ENCODE measurements around the gene ZNF628.
A peak's percentile ranks its signal among the peaks of the same experiment; 100 is the strongest.

ZNF628 gene

DNA sequence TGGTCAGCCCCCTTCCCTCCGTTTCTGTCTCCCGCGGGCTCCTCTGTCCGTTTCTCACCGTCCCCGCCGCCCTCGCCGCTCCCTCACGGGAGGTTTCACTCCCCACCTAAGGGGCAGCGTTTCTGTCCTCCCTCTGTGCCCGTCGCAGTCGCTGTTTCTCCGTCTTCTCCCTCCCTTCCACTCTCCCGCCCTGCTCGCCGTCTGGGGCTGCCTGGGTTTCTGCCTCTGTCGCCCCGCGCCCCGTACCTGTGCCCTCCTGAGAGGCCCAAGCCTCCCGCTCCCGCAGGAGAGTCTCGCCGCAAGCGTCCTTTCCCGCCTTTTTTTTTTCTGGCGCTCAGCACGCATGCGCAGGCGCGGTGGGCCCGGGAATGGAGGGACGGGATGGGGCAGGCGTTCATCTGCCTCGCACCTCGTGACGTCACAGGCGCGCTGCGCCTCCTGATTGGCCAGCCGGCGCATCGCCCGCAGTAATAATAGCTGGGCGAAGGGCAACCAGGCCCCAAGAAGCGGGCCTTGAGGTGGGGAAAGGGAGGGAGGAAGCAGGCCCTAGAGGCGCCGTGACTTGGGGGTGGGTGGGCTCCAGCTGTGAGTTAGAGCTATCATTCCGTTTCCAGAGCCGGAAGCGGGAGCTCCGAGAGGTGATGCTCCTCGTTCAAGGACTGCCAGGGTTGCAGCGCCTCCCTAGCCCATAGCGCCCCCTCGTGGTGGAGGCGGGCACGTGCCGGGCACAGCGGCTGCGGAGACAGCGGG is 27.3 kb downstream of the ZNF628 start (continued):
- TF ChIP-seq, protein P1, sequence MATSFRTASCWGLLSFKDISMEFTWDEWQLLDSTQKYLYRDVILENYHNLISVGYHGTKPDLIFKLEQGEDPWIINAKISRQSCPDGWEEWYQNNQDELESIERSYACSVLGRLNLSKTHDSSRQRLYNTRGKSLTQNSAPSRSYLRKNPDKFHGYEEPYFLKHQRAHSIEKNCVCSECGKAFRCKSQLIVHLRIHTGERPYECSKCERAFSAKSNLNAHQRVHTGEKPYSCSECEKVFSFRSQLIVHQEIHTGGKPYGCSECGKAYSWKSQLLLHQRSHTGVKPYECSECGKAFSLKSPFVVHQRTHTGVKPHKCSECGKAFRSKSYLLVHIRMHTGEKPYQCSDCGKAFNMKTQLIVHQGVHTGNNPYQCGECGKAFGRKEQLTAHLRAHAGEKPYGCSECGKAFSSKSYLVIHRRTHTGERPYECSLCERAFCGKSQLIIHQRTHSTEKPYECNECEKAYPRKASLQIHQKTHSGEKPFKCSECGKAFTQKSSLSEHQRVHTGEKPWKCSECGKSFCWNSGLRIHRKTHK (tag by site-specific recombination; IDR thresholded peaks at IDR 0.05) = no peak
- TF ChIP-seq ZNF184 (tag by site-specific recombination; IDR thresholded peaks at IDR 0.05) (no peak), ZNF426 (tag by site-specific recombination; IDR thresholded peaks at IDR 0.05) (no peak), ZNF654 (tag by site-specific recombination; IDR thresholded peaks at IDR 0.05; ENCODE audit: low read depth) (peak; percentile 73), GLI4 (tag by site-specific recombination; IDR thresholded peaks at IDR 0.05) (peak; percentile 89), YY1 (tag by site-specific recombination; IDR thresholded peaks at IDR 0.05) (no peak), ZBTB48 (tag by site-specific recombination; IDR thresholded peaks at IDR 0.05) (no peak), ZNF548 (tag by site-specific recombination; IDR thresholded peaks at IDR 0.05) (no peak), ZBTB21 (tag by site-specific recombination; IDR thresholded peaks at IDR 0.05) (peak; percentile 82), ZNF175 (tag by site-specific recombination; IDR thresholded peaks at IDR 0.05) (no peak), ZNF433 (tag by site-specific recombination; IDR thresholded peaks at IDR 0.05; ENCODE audit: low read depth) (no peak), ZNF768 (tag by site-specific recombination; IDR thresholded peaks at IDR 0.05) (no peak), ZNF549 (tag by site-specific recombination; IDR thresholded peaks at IDR 0.05) (no peak), ZNF677 (tag by site-specific recombination; IDR thresholded peaks at IDR 0.05) (no peak), ZNF776 (tag by site-specific recombination; IDR thresholded peaks at IDR 0.05; ENCODE audit: borderline replicate concordance) (no peak), ZNF146 (tag by site-specific recombination; IDR thresholded peaks at IDR 0.05) (no peak), GLI2 (tag by site-specific recombination; IDR thresholded peaks at IDR 0.05; ENCODE audit: borderline replicate concordance, low read depth) (no peak), ZNF23 (tag by site-specific recombination; IDR thresholded peaks at IDR 0.05; ENCODE audit: borderline replicate concordance) (no peak), ZFP37 (tag by site-specific recombination; IDR thresholded peaks at IDR 0.05) (no peak), MZF1 (tag by site-specific recombination; IDR thresholded peaks at IDR 0.05; ENCODE audit: borderline replicate concordance) (no peak; the same call in 1 of the 2 replicates), ZNF19 (tag by site-specific recombination; IDR thresholded peaks at IDR 0.05; ENCODE audit: low read depth) (no peak), ZNF747 (tag by site-specific recombination; IDR thresholded peaks at IDR 0.05) (no peak), ZNF266 (tag by site-specific recombination; IDR thresholded peaks at IDR 0.05; ENCODE audit: low read depth) (no peak), TRIM28 (IDR thresholded peaks at IDR 0.05; ENCODE audit: borderline replicate concordance, low read length) (no peak)
- TF ChIP-seq, protein P2, sequence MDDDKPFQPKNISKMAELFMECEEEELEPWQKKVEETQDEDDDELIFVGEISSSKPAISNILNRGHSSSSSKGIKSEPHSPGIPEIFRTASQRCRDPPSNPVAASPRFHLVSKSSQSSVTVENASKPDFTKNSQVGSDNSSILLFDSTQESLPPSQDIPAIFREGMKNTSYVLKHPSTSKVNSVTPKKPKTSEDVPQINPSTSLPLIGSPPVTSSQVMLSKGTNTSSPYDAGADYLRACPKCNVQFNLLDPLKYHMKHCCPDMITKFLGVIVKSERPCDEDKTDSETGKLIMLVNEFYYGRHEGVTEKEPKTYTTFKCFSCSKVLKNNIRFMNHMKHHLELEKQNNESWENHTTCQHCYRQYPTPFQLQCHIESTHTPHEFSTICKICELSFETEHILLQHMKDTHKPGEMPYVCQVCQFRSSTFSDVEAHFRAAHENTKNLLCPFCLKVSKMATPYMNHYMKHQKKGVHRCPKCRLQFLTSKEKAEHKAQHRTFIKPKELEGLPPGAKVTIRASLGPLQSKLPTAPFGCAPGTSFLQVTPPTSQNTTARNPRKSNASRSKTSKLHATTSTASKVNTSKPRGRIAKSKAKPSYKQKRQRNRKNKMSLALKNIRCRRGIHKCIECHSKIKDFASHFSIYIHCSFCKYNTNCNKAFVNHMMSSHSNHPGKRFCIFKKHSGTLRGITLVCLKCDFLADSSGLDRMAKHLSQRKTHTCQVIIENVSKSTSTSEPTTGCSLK (tag by site-specific recombination; IDR thresholded peaks at IDR 0.05) = no peak
- TF ChIP-seq, protein P3, sequence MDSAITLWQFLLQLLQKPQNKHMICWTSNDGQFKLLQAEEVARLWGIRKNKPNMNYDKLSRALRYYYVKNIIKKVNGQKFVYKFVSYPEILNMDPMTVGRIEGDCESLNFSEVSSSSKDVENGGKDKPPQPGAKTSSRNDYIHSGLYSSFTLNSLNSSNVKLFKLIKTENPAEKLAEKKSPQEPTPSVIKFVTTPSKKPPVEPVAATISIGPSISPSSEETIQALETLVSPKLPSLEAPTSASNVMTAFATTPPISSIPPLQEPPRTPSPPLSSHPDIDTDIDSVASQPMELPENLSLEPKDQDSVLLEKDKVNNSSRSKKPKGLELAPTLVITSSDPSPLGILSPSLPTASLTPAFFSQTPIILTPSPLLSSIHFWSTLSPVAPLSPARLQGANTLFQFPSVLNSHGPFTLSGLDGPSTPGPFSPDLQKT (IDR thresholded peaks at IDR 0.05; ENCODE audit: borderline replicate concordance, low read depth, low read length) = no peak
- TF ChIP-seq, protein P4, sequence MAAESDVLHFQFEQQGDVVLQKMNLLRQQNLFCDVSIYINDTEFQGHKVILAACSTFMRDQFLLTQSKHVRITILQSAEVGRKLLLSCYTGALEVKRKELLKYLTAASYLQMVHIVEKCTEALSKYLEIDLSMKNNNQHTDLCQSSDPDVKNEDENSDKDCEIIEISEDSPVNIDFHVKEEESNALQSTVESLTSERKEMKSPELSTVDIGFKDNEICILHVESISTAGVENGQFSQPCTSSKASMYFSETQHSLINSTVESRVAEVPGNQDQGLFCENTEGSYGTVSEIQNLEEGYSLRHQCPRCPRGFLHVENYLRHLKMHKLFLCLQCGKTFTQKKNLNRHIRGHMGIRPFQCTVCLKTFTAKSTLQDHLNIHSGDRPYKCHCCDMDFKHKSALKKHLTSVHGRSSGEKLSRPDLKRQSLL (tag by site-specific recombination; IDR thresholded peaks at IDR 0.05) = peak; percentile 59; the same call in 1 of the 2 replicates
- TF ChIP-seq, protein P5, sequence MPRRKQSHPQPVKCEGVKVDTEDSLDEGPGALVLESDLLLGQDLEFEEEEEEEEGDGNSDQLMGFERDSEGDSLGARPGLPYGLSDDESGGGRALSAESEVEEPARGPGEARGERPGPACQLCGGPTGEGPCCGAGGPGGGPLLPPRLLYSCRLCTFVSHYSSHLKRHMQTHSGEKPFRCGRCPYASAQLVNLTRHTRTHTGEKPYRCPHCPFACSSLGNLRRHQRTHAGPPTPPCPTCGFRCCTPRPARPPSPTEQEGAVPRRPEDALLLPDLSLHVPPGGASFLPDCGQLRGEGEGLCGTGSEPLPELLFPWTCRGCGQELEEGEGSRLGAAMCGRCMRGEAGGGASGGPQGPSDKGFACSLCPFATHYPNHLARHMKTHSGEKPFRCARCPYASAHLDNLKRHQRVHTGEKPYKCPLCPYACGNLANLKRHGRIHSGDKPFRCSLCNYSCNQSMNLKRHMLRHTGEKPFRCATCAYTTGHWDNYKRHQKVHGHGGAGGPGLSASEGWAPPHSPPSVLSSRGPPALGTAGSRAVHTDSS (tag by site-specific recombination; IDR thresholded peaks at IDR 0.05) = no peak
- TF ChIP-seq, protein P6, sequence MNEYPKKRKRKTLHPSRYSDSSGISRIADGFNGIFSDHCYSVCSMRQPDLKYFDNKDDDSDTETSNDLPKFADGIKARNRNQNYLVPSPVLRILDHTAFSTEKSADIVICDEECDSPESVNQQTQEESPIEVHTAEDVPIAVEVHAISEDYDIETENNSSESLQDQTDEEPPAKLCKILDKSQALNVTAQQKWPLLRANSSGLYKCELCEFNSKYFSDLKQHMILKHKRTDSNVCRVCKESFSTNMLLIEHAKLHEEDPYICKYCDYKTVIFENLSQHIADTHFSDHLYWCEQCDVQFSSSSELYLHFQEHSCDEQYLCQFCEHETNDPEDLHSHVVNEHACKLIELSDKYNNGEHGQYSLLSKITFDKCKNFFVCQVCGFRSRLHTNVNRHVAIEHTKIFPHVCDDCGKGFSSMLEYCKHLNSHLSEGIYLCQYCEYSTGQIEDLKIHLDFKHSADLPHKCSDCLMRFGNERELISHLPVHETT (tag by site-specific recombination; IDR thresholded peaks at IDR 0.05) = no peak
- TF ChIP-seq, protein P7, sequence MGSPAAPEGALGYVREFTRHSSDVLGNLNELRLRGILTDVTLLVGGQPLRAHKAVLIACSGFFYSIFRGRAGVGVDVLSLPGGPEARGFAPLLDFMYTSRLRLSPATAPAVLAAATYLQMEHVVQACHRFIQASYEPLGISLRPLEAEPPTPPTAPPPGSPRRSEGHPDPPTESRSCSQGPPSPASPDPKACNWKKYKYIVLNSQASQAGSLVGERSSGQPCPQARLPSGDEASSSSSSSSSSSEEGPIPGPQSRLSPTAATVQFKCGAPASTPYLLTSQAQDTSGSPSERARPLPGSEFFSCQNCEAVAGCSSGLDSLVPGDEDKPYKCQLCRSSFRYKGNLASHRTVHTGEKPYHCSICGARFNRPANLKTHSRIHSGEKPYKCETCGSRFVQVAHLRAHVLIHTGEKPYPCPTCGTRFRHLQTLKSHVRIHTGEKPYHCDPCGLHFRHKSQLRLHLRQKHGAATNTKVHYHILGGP (tag by site-specific recombination; IDR thresholded peaks at IDR 0.05) = no peak

Measured in HEK293 (cell line).